ENCODE data around the gene BTBD8.

Gene BTBD8

DNA sequence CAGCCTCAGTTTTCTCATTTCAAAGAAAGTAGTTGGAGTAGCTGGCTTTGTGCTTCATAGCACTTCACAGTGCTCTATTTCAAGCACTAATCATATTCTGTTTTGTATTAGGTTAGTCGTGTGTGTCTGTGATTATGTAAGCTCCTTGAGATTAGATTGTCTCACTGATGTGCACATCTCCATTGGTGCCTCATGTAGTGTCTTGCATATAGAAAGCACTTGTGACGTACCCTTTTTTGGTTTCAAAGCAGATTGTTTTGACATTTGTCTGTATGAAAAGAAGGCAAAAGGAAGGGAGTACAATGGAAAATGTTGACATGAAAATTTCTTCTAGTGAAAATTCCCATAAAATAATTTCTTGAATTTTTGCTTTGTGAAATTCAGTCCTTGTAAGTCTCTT is 13.9 kb downstream of the BTBD8 start:
- DNase-seq (ENCODE audit: low spot score): no peak

- no peak for DNase-seq (ENCODE audit: low spot score)
Measured at GRCh38 chr1:92094595-92094994, 14.4 kb downstream of the BTBD8 start.

DNA sequence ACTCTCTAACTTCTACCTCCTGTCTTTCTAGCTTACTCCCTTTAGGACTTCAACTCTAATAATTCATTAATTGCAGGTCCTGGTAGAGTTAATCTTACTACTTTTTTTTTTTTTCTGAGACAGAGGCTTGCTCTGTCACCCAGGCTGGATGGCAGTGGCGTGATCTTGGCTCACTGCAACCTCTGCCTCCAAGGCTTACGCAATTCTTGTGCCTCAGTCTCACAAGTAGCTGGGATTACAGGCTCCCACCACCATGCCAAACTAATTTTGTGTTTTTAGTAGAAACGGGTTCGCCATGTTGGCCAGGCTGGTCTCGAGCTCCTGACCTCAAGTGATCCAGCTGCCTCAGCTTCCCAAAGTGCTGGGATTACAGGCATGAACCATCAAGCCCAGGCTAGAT is 15.7 kb downstream of the BTBD8 start:
- no peak for DNase-seq (ENCODE audit: low spot score)

- DNase-seq (ENCODE audit: low spot score): no peak
Measured at GRCh38 chr1:92096317-92096716, 16.2 kb downstream of the BTBD8 start.

- DNase-seq (ENCODE audit: low spot score): no peak
Measured at GRCh38 chr1:92105546-92106081, 25.5 kb downstream of the BTBD8 start.

- no peak for DNase-seq (ENCODE audit: low spot score)
Measured at GRCh38 chr1:92108631-92109030, 28.5 kb downstream of the BTBD8 start.

DNA sequence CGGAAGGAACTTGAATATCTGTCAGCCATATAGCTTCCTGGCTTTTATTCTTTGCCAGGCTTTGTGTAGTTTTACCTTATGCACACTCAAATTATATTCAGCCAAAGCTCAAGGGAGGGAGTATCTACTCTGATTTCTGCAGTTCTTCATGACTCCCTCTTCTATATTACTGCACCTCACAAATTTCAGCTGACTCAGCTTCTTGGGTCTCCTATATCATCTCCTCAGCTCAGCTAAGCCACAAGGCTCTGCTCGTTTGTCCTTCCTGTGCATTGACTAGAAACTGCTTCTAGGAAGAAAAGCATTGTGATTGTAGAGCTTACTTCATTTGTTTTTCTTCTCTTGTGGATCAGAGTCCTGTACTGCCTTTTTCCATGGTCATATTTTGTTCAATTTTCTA is 37.4 kb downstream of the BTBD8 start:
- DNase-seq (ENCODE audit: low spot score): no peak

DNA sequence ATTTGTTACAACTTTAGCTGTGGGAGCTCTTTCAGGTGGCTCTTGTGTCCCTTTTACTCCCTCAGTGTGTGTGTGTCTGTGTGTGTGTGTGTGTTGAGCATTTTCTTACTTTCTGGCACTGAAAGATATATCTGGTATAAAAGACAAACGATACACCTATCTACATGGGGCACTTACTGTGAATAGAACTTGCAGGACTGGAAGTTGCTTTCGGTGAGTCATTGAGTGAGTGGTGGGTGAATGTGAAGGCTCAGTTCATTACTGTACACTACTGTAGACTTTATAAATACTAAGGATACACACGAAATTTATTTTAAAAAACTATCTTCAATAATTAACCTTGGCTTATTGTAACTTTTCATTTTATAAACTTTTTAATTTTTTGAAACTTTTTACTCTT is 38.7 kb downstream of the BTBD8 start:
- no peak for DNase-seq (ENCODE audit: low spot score)

GRCh38 chr1:92123868-92124267 is 43.7 kb downstream of the BTBD8 start:
- no peak for DNase-seq (ENCODE audit: low spot score)

DNA sequence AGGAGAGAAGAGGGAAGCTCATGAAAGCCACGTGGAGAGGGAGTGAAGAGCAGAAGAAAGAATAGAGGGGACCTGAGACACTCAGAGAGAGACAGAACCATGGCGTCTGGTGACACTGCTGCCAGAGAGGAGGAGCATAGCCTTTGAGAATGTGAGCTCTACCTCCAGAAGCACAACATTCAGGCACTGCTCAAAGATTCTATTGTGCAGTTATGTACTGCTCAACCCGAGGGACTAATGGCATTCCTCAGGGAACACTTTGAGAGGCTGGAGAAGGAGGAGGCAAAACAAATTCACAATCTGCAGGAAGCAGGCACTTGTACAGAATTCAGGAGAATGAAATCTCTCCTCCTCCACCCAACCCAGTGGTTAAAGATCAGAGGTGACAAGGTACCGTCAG is 45.1 kb downstream of the BTBD8 start:
- DNase-seq (ENCODE audit: low spot score): no peak

DNA sequence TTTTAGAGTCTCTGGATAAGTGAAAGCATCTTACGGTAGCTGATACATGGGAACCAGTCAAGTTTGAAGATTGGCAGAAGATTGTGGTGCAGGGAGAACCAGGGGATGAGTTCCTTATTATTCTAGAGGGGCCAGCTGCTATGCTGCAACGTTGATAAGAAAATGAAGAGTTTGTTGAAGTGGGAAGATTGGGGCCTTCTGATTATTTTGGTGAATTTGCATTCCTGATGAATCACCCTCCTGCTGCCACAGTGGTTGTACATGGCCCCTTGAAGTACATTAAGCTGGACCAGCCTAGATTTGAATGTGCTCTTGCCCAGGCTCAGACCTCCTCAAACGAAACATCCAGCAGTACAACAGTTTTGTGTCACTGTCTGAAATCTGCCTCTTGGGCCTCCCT is 45.9 kb downstream of the BTBD8 start:
- DNase-seq (ENCODE audit: low spot score): no peak

DNA sequence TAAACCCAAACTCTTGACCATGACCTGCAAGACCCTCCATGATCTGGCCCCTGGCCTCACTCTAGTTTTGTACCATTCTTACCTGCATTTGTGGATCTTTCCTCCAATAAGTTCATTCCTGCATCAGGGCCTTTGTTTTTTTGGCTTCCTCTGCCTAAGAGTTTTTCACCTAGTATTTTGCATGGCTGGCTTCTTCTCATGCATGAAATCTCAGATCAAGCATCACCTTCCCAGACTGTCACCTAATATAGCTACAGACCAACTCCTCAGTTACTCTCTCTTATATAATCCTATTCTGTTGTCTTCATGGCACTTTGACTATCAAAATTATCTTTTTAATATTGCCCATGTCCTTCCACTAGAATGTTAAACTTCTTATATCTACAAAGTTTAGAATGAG is 54.2 kb downstream of the BTBD8 start:
- DNase-seq (ENCODE audit: low spot score): no peak

GRCh38 chr1:92136341-92136740 is 56.2 kb downstream of the BTBD8 start:
- DNase-seq (ENCODE audit: low spot score): no peak

GRCh38 chr1:92154934-92155333 is 74.8 kb downstream of the BTBD8 start:
- DNase-seq (ENCODE audit: low spot score): no peak

- no peak for DNase-seq (ENCODE audit: low spot score)
Measured at GRCh38 chr1:92159593-92159992, 79.4 kb downstream of the BTBD8 start.

DNA sequence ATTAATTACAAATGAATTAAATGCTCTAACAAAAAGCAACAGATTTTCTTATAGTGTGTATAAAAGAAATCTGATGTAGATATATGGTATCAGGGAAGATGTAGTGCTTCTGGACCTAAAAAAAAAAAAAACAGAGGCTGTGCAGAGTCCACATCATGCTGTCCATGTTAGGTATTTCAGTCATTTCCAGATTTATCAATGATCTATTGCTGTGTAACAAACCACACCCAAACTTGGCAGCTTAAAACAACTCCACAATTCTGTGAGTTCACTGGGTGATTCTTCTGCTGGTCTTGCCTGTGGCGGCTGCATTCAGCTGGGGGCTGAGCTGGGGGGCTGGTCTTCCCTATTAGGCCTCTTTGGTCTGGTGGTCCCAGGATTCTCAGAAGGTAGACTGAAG is 85.2 kb downstream of the BTBD8 start:
- no peak for DNase-seq (ENCODE audit: low spot score)

DNA sequence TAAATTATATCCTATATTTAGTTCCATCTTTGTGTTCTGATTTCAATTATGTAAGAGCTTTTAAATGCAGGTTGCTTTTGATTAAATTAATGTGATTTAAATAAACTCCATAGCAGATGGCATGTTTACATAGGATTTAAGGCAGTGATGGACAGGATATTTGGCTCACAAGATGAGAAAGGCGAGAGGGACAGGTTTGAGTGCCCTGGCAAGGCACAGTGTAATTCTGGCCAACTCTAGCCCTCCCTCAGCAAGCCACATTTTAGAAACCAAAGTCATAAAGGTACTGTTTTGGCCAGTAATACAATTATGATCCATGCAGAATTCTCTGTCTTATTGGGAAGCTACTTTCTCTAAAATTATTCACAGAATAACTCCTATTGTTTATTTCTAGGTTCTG is 87.0 kb downstream of the BTBD8 start:
- no peak for DNase-seq (ENCODE audit: low spot score)

DNA sequence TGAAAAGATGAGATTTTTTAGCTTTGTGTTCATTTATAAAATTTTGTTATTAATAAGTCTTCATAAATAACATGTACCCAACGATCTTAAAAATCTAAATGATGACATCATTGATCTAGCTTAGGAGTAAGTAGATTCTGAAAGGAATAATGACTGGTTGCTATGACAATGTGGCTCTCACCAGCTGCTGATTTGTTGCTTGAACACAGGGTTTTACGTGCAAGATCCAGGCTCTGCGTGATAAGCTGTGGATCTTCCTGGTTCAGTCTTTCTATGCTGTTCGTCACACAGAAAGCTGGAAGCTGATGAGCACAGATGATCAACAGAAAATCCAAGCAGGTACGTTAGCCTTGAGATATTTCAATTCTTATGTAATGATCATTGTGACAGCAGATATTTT is 88.5 kb downstream of the BTBD8 start:
- DNase-seq (ENCODE audit: low spot score): no peak

DNA sequence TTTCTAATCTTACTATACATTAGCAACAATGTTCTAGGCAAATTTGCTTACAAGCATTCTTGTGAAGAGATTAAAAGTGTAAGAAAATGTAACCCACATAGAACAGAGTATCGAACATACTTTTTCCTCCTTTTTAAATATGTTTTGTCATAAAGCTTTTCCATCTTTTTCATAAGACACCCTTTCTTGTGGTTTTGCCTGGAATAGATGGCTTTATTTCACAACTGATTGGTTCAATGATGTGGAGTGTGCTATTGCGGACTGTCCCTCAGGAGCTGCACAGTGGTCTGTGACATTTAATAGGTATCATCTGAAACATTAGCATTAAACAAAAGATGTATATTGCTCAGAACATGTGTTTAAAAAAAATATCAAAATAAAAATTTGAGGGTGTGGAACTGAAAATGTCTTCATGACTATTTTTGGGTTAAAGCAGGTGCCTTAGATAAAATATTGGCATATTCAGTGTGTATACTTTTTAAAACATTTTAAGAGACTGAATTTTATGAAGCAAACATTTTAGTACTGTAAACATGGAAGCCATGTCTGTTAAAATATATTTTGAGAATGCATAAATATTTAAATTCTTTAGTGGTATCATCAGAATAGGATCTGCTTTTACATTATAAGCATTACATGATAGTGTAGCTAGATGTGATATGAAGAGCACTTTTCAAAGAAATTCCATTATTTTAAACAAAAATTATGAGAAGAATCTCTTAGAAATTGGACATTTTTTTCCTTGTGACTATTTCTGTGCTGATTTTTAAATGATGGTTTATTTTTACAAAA is 89.3 kb downstream of the BTBD8 start:
- DNase-seq (ENCODE audit: low spot score): no peak

DNA sequence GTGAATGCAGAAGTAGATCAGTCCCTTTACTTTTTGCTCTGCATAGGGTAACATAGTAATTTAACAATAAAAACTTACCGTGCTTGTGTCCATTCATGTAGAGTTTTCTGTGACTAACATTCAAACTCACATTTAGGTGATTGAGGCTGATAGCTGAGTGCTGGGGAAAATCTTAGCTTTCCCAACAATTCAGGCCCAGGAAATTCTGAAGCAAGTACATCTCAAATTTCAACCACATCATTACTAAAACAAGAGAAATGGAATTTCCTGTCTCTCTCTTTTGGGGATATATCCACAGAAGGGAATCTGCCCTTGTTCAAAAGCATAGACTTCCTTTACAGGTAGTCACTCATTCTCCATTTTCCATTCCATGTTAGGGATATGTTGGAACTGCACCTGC is 104.5 kb downstream of the BTBD8 start:
- peak; percentile 56 for DNase-seq (ENCODE audit: low spot score)

GRCh38 chr1:92186081-92186480 is 105.9 kb downstream of the BTBD8 start:
- peak; percentile 17 for DNase-seq (ENCODE audit: low spot score)

GRCh38 chr1:92188436-92189255 is 108.5 kb downstream of the BTBD8 start:
- no peak for DNase-seq (ENCODE audit: low spot score)

GRCh38 chr1:92191726-92192125 is 111.6 kb downstream of the BTBD8 start:
- DNase-seq (ENCODE audit: low spot score): no peak
